Loucy (cell line): ENCODE data around the gene ETV5.

ENCODE experiments used
- EZH2phosphoT487 ChIP-seq: fragments of 200-600 bp; IDR thresholded peaks from 2 replicates; pipeline ENCODE4 v1.6.1; 2018; ENCODE audit warnings: antibody characterized with exemption, mild to moderate bottlenecking, moderate library complexity, borderline replicate concordance
- TF ChIP-seq, protein P1 (sequence below): fragments of 200-600 bp; sonication (generic); conservative IDR thresholded peaks from 2 replicates; pipeline ENCODE4 v1.5.1; 2014; ENCODE audit warnings: mild to moderate bottlenecking, antibody characterized with exemption, low read length

DNA sequence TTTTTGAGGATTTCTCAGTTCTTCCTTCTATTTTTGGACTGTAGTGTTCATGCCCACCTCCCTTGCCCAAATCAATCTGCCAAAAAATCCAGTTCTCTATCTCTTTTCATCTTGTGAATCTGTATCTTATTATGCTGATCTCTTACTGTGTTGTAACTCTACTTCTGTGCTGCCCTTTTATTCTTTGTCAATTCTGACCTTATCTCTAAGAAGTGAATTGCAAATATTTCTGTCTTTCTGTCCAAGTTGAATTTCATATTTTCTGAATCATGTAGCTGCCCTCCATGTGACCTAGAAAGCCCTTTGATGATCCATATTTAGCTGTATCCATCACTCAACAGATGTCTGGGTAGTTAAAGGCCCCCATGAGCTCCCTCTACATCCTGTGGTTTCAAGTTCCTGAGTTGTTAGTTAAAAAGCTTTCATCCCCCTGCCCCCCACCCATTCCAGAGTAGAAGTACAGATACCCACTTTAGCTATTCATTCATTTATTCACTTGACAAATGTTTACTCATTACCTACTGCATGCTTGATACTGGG, 33.6 kb upstream of the ETV5 start:
- TF ChIP-seq, protein P1, sequence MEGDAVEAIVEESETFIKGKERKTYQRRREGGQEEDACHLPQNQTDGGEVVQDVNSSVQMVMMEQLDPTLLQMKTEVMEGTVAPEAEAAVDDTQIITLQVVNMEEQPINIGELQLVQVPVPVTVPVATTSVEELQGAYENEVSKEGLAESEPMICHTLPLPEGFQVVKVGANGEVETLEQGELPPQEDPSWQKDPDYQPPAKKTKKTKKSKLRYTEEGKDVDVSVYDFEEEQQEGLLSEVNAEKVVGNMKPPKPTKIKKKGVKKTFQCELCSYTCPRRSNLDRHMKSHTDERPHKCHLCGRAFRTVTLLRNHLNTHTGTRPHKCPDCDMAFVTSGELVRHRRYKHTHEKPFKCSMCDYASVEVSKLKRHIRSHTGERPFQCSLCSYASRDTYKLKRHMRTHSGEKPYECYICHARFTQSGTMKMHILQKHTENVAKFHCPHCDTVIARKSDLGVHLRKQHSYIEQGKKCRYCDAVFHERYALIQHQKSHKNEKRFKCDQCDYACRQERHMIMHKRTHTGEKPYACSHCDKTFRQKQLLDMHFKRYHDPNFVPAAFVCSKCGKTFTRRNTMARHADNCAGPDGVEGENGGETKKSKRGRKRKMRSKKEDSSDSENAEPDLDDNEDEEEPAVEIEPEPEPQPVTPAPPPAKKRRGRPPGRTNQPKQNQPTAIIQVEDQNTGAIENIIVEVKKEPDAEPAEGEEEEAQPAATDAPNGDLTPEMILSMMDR, result no peak
- no peak for TF ChIP-seq EZH2phosphoT487
